Kidney epithelial cell (primary cell): ENCODE data around the gene ADCY6. TPM values are rescaled to one million over a fixed set of nuclear protein-coding genes. Genes with fewer than 3 reads are reported as not detected.

Experiments
- DNase-seq: peaks from one replicate; pipeline ENCODE4 v3.0.0-alpha.2; 2010; ENCODE audit warnings: low read depth
- H3K27me3 ChIP-seq: 2 replicates; pipeline ENCODE4 v1.6.0; 2011; ENCODE audit warnings: low read length; ENCODE audit not compliant: control insufficient read depth, insufficient read depth
- H3K36me3 ChIP-seq: 2 replicates; pipeline ENCODE4 v1.5.1; 2011; ENCODE audit warnings: low read length; ENCODE audit not compliant: control insufficient read depth, insufficient read depth
- H3K4me3 ChIP-seq: 2 replicates; pipeline ENCODE4 v1.5.1; 2011; ENCODE audit warnings: low read depth, mild to moderate bottlenecking, control low read depth, low read length
- CTCF ChIP-seq: IDR thresholded peaks from 2 replicates; pipeline ENCODE4 v1.5.1; 2011; ENCODE audit warnings: mild to moderate bottlenecking, moderate library complexity, low read length, control low read depth, inconsistent platforms; ENCODE audit not compliant: insufficient read depth, poor library complexity, severe bottlenecking
- total RNA-seq: library from RNA; depleted of rRNA; stranded (reverse); fragments of >200 nt; gene quantifications from 2 replicates; pipeline ENCODE4 v1.2.3, GENCODE V29; 2015

Gene ADCY6
- total RNA-seq, 1 donor from 2014 or later: 24.3 TPM

DNA sequence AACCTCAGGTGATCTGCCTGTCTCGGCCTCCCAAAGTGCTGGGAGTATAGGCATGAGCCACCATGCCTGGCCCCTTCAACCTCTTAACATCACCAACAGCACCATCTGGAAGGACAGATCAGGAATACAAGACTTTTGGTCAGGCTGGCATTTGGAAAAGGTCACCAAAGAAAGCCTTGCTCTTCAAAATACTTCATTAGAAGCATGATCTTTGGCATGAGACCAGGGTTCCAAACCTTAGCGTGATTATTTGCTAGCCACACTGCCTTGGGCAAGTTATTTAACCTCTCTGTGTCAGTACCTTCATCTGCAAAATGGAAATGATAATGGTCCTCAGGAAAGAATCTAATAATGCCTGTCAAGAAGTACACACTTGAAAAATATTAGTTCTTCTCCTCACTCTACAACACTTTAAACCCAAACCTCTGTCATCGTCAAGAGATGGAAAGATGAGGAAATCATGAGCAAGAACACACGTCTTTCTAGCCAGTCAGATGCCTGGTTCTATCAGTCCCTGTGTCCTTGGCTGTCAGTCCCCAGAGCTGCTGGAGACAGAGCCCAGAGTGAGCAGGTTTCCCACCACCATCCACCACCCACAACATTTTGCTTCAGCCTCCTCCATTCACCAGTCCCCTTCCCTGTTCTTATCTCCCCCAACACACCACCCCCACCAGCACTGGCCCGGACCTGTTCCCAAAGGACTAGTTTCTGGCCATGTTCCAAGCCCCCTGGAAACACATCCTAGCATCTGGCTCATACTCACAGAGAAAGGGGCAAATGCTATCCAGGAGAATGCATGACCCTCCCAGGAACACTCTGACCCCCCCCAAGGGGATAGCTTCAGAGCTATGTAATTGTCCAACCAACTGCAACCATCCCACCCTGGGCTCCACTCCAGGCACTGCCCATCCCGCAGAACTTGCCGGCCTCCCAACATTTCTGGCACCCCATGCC lies 2.0 kb downstream of the ADCY6 start:
- Histone ChIP-seq H3K27me3 (no peaks in the 10 kb centered on the region), H3K36me3 (no peaks in the 10 kb centered on the region), H3K4me3 (peak overlapping the region; percentile 86)
- TF ChIP-seq CTCF: no peak
- DNase-seq: no peak

- Histone ChIP-seq H3K27me3 (no peaks in the 10 kb centered on the region), H3K36me3 (no peaks in the 10 kb centered on the region), H3K4me3 (no peak overlapping the region)
- DNase-seq: no peak
- TF ChIP-seq CTCF: no peak
Observed at GRCh38 chr12:48783432-48783831, 5.5 kb downstream of the ADCY6 start.

DNA sequence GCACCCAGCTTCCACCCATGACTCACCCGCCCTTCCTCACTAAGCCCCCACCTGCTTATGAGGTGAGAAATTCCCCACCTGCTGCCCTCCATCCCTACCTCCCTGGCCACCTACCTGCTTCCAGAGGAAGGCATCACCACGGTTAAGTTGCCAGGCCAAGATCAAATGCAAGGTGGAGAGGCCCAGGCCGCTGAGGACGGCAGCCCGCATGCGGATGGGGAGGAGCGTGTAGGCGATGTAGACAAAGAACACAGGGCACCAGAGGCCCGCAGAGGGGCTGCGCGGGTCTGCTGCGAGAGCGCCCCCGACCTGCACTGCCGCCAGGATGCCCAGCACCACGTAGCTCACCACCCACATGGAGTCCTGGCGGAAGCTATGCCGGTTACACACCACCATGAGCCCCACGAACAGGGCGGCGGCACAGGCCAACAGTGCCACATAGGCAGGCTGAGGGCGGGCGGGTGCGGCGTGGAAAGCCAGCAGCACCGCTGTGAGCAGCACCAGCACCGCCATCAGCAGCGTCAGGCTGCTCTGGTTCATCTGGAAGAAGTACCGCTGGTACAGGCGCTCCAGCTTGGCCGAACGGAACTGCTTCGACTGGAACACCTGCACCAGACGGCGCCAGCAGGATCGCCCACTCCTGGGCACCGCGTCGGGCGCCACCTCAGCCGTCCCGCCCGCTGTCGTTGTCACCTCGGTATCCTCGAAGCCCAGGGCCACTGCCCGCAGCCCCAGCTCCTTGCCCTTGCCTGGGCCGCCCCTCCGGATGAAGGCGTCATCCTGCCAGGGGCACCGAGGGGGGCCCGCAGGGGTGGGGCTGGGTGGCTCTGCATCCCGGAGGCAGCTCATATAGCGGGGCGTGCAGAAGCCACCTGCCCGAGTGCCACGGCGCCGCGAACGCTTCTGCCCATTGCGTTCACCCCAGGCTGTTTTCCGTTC lies 6.2 kb downstream of the ADCY6 start:
- no peak overlapping the region for H3K4me3 ChIP-seq
- no peaks in the 10 kb centered on the region for H3K27me3 ChIP-seq
- no peak for DNase-seq
- TF ChIP-seq CTCF: no peak
- H3K36me3 ChIP-seq: no peaks in the 10 kb centered on the region

GRCh38 chr12:48781750-48782456 lies 7.0 kb downstream of the ADCY6 start:
- Histone ChIP-seq H3K4me3 (no peak overlapping the region), H3K36me3 (no peaks in the 10 kb centered on the region), H3K27me3 (no peaks in the 10 kb centered on the region)
- DNase-seq: no peak
- no peak for TF ChIP-seq CTCF

GRCh38 chr12:48780381-48781025 lies 8.4 kb downstream of the ADCY6 start:
- H3K36me3 ChIP-seq: peaks cover 2% of the 10 kb centered on the region
- TF ChIP-seq CTCF: no peak
- no peaks in the 10 kb centered on the region for H3K27me3 ChIP-seq
- no peak for DNase-seq
- H3K4me3 ChIP-seq: no peak overlapping the region
